ENCODE results near the gene CERS6. TPM values are rescaled to one million over a fixed set of nuclear protein-coding genes. Genes with fewer than 3 reads are reported as not detected.

Gene CERS6
- total and polyA plus RNA-seq, 2 of the 8 experiments (the other 6 are each of a cell fraction or from before 2014, with no cell fraction given): 6.8 to 28.2 TPM

- Histone ChIP-seq H4K91ac (replicated peaks; ENCODE audit: insufficient read length, low read length) (no peak overlapping the region), H3K4ac (replicated peaks; ENCODE audit: insufficient read length, low read depth, low read length) (no peak overlapping the region), H3K79me2 (ENCODE audit: control insufficient read depth in 1 of 2, insufficient read depth in 2 of 2, low read length in 2 of 2) (peaks cover 4 to 92% of the 10 kb centered on the region in 2 experiments; a peak in 3 of 4 replicates), H2AFZ (ENCODE audit: low read length) (no peak overlapping the region), H3K14ac (ENCODE audit: insufficient read length) (no peak overlapping the region), H3K79me1 (ENCODE audit: low read depth, low read length) (peaks cover 3% of the 10 kb centered on the region; the same call in 1 of the 2 replicates), H3K4me1 (replicated peaks in 1 of 4; ENCODE audit: control insufficient read depth in 3 of 4, insufficient read depth in 4 of 4, low read length in 3 of 4) (peaks cover 0 to 9% (median 2%) of the 10 kb centered on the region in 4 experiments; a peak in 2 of 7 replicates), H2BK12ac (ENCODE audit: low read depth, low read length) (no peak overlapping the region), H2BK20ac (ENCODE audit: low read length) (no peak overlapping the region), H3K4me3 (ENCODE audit: extremely low read depth in 1 of 4, insufficient read depth in 2 of 4, low read depth in 3 of 4, low read length in 4 of 4) (no peak overlapping the region), H4K5ac (ENCODE audit: insufficient read length, low read depth, low read length) (no peak overlapping the region), H3K56ac (replicated peaks; ENCODE audit: insufficient read length, low read depth, low read length) (no peak overlapping the region), H3K23ac (ENCODE audit: insufficient read length) (no peak overlapping the region), H3K36me3 (ENCODE audit: control insufficient read depth in 2 of 4, insufficient read depth in 4 of 4, low read length in 3 of 4) (no peaks in the 10 kb centered on the region), H2AK5ac (ENCODE audit: low read depth, low read length) (no peak overlapping the region), H3K9ac (replicated peaks in 1 of 4; ENCODE audit: extremely low read depth in 1 of 4, low read depth in 3 of 4, low read length in 3 of 4) (no peak overlapping the region), H4K8ac (ENCODE audit: extremely low read depth, insufficient read depth, low read length) (no peak overlapping the region), H3K18ac (ENCODE audit: extremely low read depth, low read length) (no peak overlapping the region), H3K9me3 (ENCODE audit: insufficient read depth in 2 of 2, low read depth in 1 of 2, low read length in 1 of 2) (no peaks in the 10 kb centered on the region), H3K4me2 (ENCODE audit: insufficient read depth in 1 of 2, low read depth in 2 of 2, low read length in 2 of 2) (no peak overlapping the region), H3K23me2 (ENCODE audit: low read depth, low read length) (no peaks in the 10 kb centered on the region), H2BK120ac (replicated peaks; ENCODE audit: low read depth, low read length) (no peak overlapping the region), H2BK5ac (ENCODE audit: low read depth, low read length) (no peak overlapping the region), H3K27ac (ENCODE audit: low read depth, low read length) (no peak overlapping the region), H3K27me3 (replicated peaks in 1 of 4; ENCODE audit: control insufficient read depth in 3 of 4, extremely low read depth in 1 of 4, insufficient read depth in 3 of 4, low read length in 3 of 4) (no peaks in the 10 kb centered on the region), H2BK15ac (ENCODE audit: low read length) (no peak overlapping the region), H4K20me1 (replicated peaks in 1 of 2; ENCODE audit: control insufficient read depth in 1 of 2, insufficient read depth in 2 of 2, low read length in 2 of 2) (peaks cover 0 to 3% of the 10 kb centered on the region in 2 experiments)
- ChIA-PET CTCF (ENCODE audit: partially characterized antibody) (interaction anchor here (1.3 to 5.6 kb wide), 2 partner anchors 10 to 13 kb away, joined by 4 to 57 read pairs; no protein-coding TSS in a partner anchor), POLR2A (ENCODE audit: partially characterized antibody) (interaction anchor here (1.4 kb wide), 1 partner anchor 9 kb away, joined by 5 read pairs; no protein-coding TSS in a partner anchor)
- FAIRE-seq (no peak), DNase-seq (ENCODE audit: low read depth in 1 of 2, low spot score in 2 of 2) (no peak)
- no peak for TF ChIP-seq JUND (IDR thresholded peaks at IDR 0.05; ENCODE audit: low read length)
- no peak for TF ChIP-seq ASH2L (IDR thresholded peaks at IDR 0.05; ENCODE audit: low read length)
- no peak for TF ChIP-seq CREB1 (IDR thresholded peaks at IDR 0.05)
- TF ChIP-seq SAP30 (IDR thresholded peaks at IDR 0.05; ENCODE audit: insufficient read depth, insufficient replicate concordance, low read length): no peak
- TF ChIP-seq MAX (IDR thresholded peaks at IDR 0.05): no peak
- TF ChIP-seq FOSL1 (IDR thresholded peaks at IDR 0.05; ENCODE audit: insufficient read depth, low read depth, low read length): no peak
- no peak for TF ChIP-seq MAFK (IDR thresholded peaks at IDR 0.05; ENCODE audit: low read depth, low read length)
- no peak for TF ChIP-seq CBX5 (IDR thresholded peaks at IDR 0.05; ENCODE audit: low read depth, low read length)
- no peak for TF ChIP-seq JUN (IDR thresholded peaks at IDR 0.05; ENCODE audit: low read depth, low read length)
- TF ChIP-seq POLR2A (IDR thresholded peaks at IDR 0.05; ENCODE audit: control extremely low read depth in 1 of 2, low read depth in 2 of 2, low read length in 2 of 2): no peak
- no peak for TF ChIP-seq YY1 (IDR thresholded peaks at IDR 0.05; ENCODE audit: low read depth, low read length)
- WGBS, 2 experiments (ENCODE audit: extremely low coverage in 1 of 2, insufficient coverage in 1 of 2, insufficient read length in 1 of 2, insufficient replicate concordance in 2 of 2, low coverage in 1 of 2, low lambda C conversion rate in 2 of 2, missing lambda C conversion rate in 1 of 2): 96% methylated on average over 3 of the region's 3 CpGs; no CpG with 5 or more reads in 1 of the 2 experiments
Observed at GRCh38 chr2:168480356-168480755, 24.3 kb downstream of the CERS6 start.
